HepG2 (cell line): ENCODE measurements around the gene GRB10. TPM values are rescaled to one million over a fixed set of nuclear protein-coding genes. Genes with fewer than 3 reads are reported as not detected.

Experiments used
- CHCHD3 ChIP-seq: sonication (generic); formaldehyde crosslinking; IDR thresholded peaks from 2 replicates; pipeline ENCODE4 v1.8.0; 2022; ENCODE audit warnings: mild to moderate bottlenecking, missing genetic modification reagents, moderate library complexity
- ERF ChIP-seq: IDR thresholded peaks from 2 replicates; pipeline ENCODE4 v1.6.1; 2018; ENCODE audit warnings: missing biosample characterization, missing genetic modification reagents
- FOXA3 ChIP-seq: IDR thresholded peaks from 2 replicates; pipeline ENCODE4 v1.6.1; 2016; ENCODE audit warnings: missing genetic modification reagents, missing compliant biosample characterization
- HMG20A ChIP-seq: IDR thresholded peaks from 2 replicates; pipeline ENCODE4 v1.6.1; 2016; ENCODE audit warnings: borderline replicate concordance
- KDM4B ChIP-seq: sonication (generic); formaldehyde crosslinking; IDR thresholded peaks from 2 replicates; pipeline ENCODE4 v1.4.0; 2020; ENCODE audit warnings: missing genetic modification reagents
- MAFG ChIP-seq: sonication (generic); formaldehyde crosslinking; IDR thresholded peaks from 2 replicates; pipeline ENCODE4 v1.5.1; 2020; ENCODE audit warnings: mild to moderate bottlenecking, missing genetic modification reagents
- MTA1 ChIP-seq: sonication (generic); formaldehyde crosslinking; IDR thresholded peaks from 2 replicates; pipeline ENCODE4 v1.4.0; 2020; ENCODE audit warnings: missing genetic modification reagents, mild to moderate bottlenecking, borderline replicate concordance
- NFKBIZ ChIP-seq: IDR thresholded peaks from 2 replicates; pipeline ENCODE4 v1.6.1; 2018; ENCODE audit warnings: missing genetic modification reagents, missing compliant biosample characterization
- SMAD3 ChIP-seq: sonication (generic); formaldehyde crosslinking; IDR thresholded peaks from 2 replicates; pipeline ENCODE4 v1.4.0; 2020; ENCODE audit warnings: missing genetic modification reagents
- SNAPC2 ChIP-seq: sonication (generic); formaldehyde crosslinking; IDR thresholded peaks from 2 replicates; pipeline ENCODE4 v1.8.1; 2022; ENCODE audit warnings: mild to moderate bottlenecking, missing genetic modification reagents
- SRY ChIP-seq: sonication (generic); formaldehyde crosslinking; IDR thresholded peaks from 2 replicates; pipeline ENCODE4 v1.8.0; 2022; ENCODE audit warnings: mild to moderate bottlenecking, missing genetic modification reagents
- ZFAT ChIP-seq: sonication (generic); formaldehyde crosslinking; conservative IDR thresholded peaks from 2 replicates; pipeline ENCODE4 v1.8.1; 2023; ENCODE audit warnings: missing genetic modification reagents, inconsistent platforms
- ZFP36L1 ChIP-seq: sonication (generic); formaldehyde crosslinking; IDR thresholded peaks from 2 replicates; pipeline ENCODE4 v1.8.0; 2022; ENCODE audit warnings: mild to moderate bottlenecking, missing genetic modification reagents, moderate library complexity
- ZNF232 ChIP-seq: sonication (generic); formaldehyde crosslinking; IDR thresholded peaks from 2 replicates; pipeline ENCODE4 v1.4.0; 2020; ENCODE audit warnings: missing genetic modification reagents, borderline replicate concordance
- ZNF891 ChIP-seq: sonication (generic); formaldehyde crosslinking; IDR thresholded peaks from 2 replicates; pipeline ENCODE4 v1.5.0; 2020; ENCODE audit warnings: mild to moderate bottlenecking, missing genetic modification reagents
- polyA plus RNA-seq, 8 experiments: library from polyadenylated mRNA; depleted of rRNA in 3 of 8; stranded (reverse) in 7 of 8; unstranded in 1 of 8; fragments of >200 nt; fragmentation: Illumina TruSeq in 4 of 8; extraction: Trizol in 4 of 8; gene quantifications; 2 replicates each; pipeline versions ENCODE4 v1.2.1 to v1.2.3, GENCODE V29; 2011 to 2016; ENCODE audit warnings: low read depth in 4 of 8, missing spikeins in 1 of 8, mixed read lengths in 1 of 8; ENCODE audit not compliant: insufficient read depth in 1 of 8
- total RNA-seq, 5 experiments: library from RNA; depleted of rRNA; stranded (reverse); fragments of >200 nt; fragmentation: Illumina TruSeq; extraction: Trizol; gene quantifications; 2 replicates each; pipeline ENCODE4 v1.2.3, GENCODE V29; 2016; ENCODE audit warnings: low read depth in 1 of 5
- TF ChIP-seq, protein P1 (sequence below): sonication (generic); formaldehyde crosslinking; conservative IDR thresholded peaks from 2 replicates; pipeline ENCODE4 v1.4.0; 2020; ENCODE audit warnings: missing genetic modification reagents
- TF ChIP-seq, protein P2 (sequence below): sonication (generic); formaldehyde crosslinking; conservative IDR thresholded peaks from 2 replicates; pipeline ENCODE4 v1.4.0; 2020; ENCODE audit warnings: missing genetic modification reagents
- TF ChIP-seq, protein P3 (sequence below): sonication (generic); formaldehyde crosslinking; IDR thresholded peaks from 2 replicates; pipeline ENCODE4 v1.8.0; 2022; ENCODE audit warnings: missing genetic modification reagents, mild to moderate bottlenecking, inconsistent platforms, borderline replicate concordance
- TF ChIP-seq, protein P4 (sequence below): IDR thresholded peaks from 2 replicates; pipeline ENCODE4 v1.6.1; 2016
- TF ChIP-seq, protein P5 (sequence below): sonication (generic); formaldehyde crosslinking; IDR thresholded peaks from 2 replicates; pipeline ENCODE4 v1.4.0; 2020; ENCODE audit warnings: missing genetic modification reagents

Gene GRB10
- total and polyA plus RNA-seq, 2 of the 13 experiments (the other 11 are each of a cell fraction or from before 2014, with no cell fraction given) = 4.0 to 6.8 TPM

DNA sequence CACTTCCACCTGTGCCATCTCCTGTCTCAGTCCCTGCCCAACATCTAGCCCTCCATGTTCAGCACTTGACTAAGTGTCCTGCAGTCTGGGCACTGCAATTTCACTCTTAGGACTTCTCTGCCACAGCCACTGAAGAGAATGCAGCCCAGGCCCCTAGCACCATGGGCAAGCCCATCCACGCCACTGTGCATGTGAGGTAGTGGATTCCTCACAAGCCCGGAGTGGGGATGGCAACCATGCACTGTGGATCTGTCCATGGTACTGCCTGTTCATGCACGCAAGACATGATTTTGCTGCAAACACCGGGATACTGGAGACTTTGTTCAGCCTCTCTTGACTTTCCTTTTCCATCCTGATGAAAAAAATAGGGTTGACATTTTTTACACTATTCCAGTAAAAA is 229.8 kb downstream of the GRB10 start (continued):
- TF ChIP-seq ERF (CRISPR knock-in tag) = peak; percentile 54; the same call in 1 of the 2 replicates
- TF ChIP-seq SRY = no peak
- no peak for TF ChIP-seq FOXA3 (CRISPR knock-in tag)
- TF ChIP-seq ZNF232 (CRISPR knock-in tag) = no peak
- TF ChIP-seq NFKBIZ (CRISPR knock-in tag) = no peak
- TF ChIP-seq CHCHD3 (CRISPR knock-in tag) = 0 out of 2 replicates have a peak, but pooled peaks have one; percentile 44
- no peak for TF ChIP-seq MAFG (CRISPR knock-in tag)
- TF ChIP-seq ZFAT (CRISPR knock-in tag) = no peak
- TF ChIP-seq KDM4B (CRISPR knock-in tag) = 0 out of 2 replicates have a peak, but pooled peaks have one; percentile 49
- TF ChIP-seq SMAD3 = no peak
- TF ChIP-seq, protein P1, sequence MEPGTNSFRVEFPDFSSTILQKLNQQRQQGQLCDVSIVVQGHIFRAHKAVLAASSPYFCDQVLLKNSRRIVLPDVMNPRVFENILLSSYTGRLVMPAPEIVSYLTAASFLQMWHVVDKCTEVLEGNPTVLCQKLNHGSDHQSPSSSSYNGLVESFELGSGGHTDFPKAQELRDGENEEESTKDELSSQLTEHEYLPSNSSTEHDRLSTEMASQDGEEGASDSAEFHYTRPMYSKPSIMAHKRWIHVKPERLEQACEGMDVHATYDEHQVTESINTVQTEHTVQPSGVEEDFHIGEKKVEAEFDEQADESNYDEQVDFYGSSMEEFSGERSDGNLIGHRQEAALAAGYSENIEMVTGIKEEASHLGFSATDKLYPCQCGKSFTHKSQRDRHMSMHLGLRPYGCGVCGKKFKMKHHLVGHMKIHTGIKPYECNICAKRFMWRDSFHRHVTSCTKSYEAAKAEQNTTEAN (CRISPR knock-in tag) = 0 out of 2 replicates have a peak, but pooled peaks have one; percentile 43
- TF ChIP-seq ZFP36L1 (CRISPR knock-in tag) = no peak
- TF ChIP-seq, protein P2, sequence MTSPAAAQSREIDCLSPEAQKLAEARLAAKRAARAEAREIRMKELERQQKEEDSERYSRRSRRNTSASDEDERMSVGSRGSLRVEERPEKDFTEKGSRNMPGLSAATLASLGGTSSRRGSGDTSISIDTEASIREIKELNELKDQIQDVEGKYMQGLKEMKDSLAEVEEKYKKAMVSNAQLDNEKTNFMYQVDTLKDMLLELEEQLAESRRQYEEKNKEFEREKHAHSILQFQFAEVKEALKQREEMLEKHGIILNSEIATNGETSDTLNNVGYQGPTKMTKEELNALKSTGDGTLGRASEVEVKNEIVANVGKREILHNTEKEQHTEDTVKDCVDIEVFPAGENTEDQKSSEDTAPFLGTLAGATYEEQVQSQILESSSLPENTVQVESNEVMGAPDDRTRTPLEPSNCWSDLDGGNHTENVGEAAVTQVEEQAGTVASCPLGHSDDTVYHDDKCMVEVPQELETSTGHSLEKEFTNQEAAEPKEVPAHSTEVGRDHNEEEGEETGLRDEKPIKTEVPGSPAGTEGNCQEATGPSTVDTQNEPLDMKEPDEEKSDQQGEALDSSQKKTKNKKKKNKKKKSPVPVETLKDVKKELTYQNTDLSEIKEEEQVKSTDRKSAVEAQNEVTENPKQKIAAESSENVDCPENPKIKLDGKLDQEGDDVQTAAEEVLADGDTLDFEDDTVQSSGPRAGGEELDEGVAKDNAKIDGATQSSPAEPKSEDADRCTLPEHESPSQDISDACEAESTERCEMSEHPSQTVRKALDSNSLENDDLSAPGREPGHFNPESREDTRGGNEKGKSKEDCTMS (CRISPR knock-in tag) = 0 out of 2 replicates have a peak, but pooled peaks have one; percentile 67
- 0 out of 2 replicates have a peak, but pooled peaks have one; percentile 16 for TF ChIP-seq HMG20A (CRISPR knock-in tag)
- TF ChIP-seq, protein P3, sequence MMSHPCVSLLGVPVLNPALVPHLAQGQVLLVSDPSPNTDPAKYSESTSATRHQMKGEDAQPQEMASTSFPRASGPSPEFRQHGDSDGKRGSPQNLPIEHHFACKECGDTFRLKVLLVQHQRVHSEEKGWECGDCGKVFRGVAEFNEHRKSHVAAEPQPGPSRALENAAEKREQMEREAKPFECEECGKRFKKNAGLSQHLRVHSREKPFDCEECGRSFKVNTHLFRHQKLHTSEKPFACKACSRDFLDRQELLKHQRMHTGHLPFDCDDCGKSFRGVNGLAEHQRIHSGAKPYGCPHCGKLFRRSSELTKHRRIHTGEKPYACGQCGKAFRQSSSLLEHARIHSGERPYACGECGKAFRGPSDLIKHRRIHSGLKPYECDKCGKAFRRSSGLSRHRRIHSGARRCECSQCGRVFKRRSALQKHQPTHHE (CRISPR knock-in tag) = no peak
- TF ChIP-seq, protein P4, sequence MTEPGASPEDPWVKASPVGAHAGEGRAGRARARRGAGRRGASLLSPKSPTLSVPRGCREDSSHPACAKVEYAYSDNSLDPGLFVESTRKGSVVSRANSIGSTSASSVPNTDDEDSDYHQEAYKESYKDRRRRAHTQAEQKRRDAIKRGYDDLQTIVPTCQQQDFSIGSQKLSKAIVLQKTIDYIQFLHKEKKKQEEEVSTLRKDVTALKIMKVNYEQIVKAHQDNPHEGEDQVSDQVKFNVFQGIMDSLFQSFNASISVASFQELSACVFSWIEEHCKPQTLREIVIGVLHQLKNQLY (CRISPR knock-in tag) = no peak
- TF ChIP-seq MTA1 (CRISPR knock-in tag) = no peak
- TF ChIP-seq ZNF891 (CRISPR knock-in tag) = no peak
- no peak for TF ChIP-seq SNAPC2
- TF ChIP-seq, protein P5, sequence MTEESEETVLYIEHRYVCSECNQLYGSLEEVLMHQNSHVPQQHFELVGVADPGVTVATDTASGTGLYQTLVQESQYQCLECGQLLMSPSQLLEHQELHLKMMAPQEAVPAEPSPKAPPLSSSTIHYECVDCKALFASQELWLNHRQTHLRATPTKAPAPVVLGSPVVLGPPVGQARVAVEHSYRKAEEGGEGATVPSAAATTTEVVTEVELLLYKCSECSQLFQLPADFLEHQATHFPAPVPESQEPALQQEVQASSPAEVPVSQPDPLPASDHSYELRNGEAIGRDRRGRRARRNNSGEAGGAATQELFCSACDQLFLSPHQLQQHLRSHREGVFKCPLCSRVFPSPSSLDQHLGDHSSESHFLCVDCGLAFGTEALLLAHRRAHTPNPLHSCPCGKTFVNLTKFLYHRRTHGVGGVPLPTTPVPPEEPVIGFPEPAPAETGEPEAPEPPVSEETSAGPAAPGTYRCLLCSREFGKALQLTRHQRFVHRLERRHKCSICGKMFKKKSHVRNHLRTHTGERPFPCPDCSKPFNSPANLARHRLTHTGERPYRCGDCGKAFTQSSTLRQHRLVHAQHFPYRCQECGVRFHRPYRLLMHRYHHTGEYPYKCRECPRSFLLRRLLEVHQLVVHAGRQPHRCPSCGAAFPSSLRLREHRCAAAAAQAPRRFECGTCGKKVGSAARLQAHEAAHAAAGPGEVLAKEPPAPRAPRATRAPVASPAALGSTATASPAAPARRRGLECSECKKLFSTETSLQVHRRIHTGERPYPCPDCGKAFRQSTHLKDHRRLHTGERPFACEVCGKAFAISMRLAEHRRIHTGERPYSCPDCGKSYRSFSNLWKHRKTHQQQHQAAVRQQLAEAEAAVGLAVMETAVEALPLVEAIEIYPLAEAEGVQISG (CRISPR knock-in tag) = 0 out of 2 replicates have a peak, but pooled peaks have one; percentile 25
